GM13977 (cell line): ENCODE results near the gene ZNF274.
A peak's percentile ranks its signal among the peaks of the same experiment; 100 is the strongest.
"Not testable (repeated sequence)": the region's sequence is repeated elsewhere in the genome, so short reads cannot be mapped to it uniquely, and the experiment has no call there.

Experiments used
- DNase-seq: peaks from one replicate; pipeline ENCODE4 v3.0.0; 2012; ENCODE audit warnings: low spot score
- CTCF ChIP-seq: IDR thresholded peaks from 2 replicates; pipeline ENCODE4 v1.5.1; 2012; ENCODE audit warnings: mild to moderate bottlenecking, control low read depth; ENCODE audit not compliant: insufficient read depth; ENCODE audit errors: extremely low read depth, missing control alignments
- in situ Hi-C: fragments of 300-500 bp; cut with MboI; formaldehyde crosslinking; loops from one replicate; pipeline ENCODE4 v1.12.0; 2022; ENCODE audit warnings: low sequenced_read_pairs, low pct_unique_long_range_greater_than_20kb, mixed read lengths, inconsistent platforms; ENCODE audit not compliant: unreplicated experiment

ZNF274 gene

GRCh38 chr19:58182989-58183816 is at the start of gene ZNF274:
ZNF274 (plus strand) TSS chr19:58183061; CDS start chr19:58183966, 905 bp downstream.
- in situ Hi-C loops, result no loop called here
- no peak for TF ChIP-seq CTCF
- peak; percentile 96 for DNase-seq

DNA sequence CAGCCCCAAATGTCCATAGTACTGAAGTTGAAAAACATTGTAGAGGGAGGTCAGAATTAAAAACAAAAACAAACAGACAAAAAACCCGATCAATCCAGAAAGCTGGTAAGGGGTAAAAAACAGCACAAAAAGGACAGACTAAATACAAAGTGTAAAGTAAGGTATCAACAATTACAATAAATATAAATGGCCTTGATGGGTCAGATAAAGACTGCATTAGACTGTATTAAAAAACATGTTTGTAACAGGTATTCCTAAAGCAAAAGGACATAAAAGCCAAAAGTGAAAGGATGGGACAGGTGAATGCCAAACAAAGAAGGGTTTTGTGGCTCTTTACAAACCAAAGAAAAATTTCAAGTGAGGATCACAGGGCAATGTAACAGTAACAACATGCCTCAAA is 48.6 kb upstream of the ZNF274 start:
- in situ Hi-C loops, result no loop called here

GRCh38 chr19:58145849-58146248 is 37.0 kb upstream of the ZNF274 start:
- no peak for TF ChIP-seq CTCF
- in situ Hi-C loops, result no loop called here
- no peak for DNase-seq

More for the DNA sequence above, 48.6 kb upstream of the ZNF274 start:
- no peak for TF ChIP-seq CTCF
- DNase-seq, result no peak

DNA sequence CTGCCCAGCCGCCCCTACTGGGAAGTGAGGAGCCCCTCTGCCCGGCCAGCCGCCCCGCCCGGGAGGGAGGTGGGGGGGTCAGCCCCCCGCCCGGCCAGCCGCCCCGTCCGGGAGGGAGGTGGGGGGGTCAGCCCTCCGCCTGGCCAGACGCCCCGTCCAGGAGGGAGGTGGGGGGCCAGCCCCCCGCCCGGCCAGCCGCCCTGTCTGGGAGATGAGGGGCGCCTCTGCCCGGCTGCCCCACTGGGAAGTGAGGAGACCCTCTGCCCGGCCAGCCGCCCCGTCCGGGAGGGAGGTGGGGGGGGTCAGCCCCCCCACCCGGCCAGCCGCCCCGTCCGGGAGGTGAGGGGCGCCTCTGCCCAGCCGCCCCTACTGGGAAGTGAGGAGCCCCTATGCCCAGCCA is 35.4 kb upstream of the ZNF274 start:
- in situ Hi-C loops, DNase-seq: not testable (repeated sequence)

DNA sequence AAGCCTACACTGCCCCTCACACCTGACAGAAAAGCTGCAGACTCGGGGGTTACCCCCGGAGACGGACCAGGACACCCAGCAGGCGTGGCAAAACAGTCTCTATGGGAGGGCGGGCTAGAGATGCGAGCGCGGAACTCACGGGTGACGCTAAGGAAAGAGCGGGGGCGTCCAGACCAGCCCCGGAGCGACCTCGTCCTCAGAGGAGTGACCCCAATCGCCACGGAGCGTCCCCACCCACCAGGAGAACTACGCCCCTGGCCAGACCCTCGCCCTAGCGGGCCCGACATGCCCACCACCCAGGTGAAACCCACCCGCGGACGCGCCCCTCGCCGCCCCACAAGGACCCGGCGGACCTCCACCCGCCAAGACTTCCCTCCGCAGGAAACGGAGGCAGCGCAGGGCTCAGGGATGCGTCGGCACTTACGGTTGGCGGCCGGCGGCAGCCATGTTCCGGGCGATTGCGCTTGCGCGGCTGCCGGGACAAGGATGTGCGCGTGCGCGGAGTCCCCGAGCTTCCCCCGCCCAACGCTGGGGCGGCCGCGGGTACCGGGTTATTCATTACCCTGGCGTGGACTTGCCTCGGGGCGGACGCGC is 32.4 kb upstream of the ZNF274 start, which contains the start of gene ZNF329:
ZNF329 (minus strand) TSS at position 462 of the 594 bp plus-strand sequence. CDS start 21,286 bp downstream, outside the sequence.
- no peak for TF ChIP-seq CTCF
- in situ Hi-C loops, result no loop called here
- DNase-seq, result peak; percentile 93

DNA sequence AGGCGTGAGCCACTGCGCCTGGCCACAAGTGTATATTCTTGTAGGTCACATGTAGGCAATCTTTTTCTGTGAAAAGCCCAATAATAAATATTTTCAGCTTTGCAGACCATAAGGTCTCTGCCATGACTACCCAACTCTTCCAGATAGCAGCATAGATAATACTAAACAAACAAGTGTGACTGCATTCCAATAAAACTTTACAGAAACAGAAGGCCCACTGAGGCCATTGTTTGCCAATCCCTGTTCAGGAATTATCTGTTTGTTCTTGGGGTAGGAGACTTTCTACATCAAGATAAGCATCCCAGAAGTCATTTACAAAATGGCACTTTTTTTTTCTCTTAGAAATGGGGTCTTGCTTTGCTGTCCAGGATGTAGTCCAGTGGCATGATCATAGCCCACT is 29.5 kb upstream of the ZNF274 start:
- no peak for TF ChIP-seq CTCF
- in situ Hi-C loops, result no loop called here
- DNase-seq, result no peak

GRCh38 chr19:58154287-58154678 is 28.6 kb upstream of the ZNF274 start:
- peak; percentile 24 for DNase-seq
- in situ Hi-C loops, result no loop called here
- no peak for TF ChIP-seq CTCF
